Ovary (tissue), 9 donors: ENCODE data around the gene NSMCE1. TPM values are rescaled to one million over a fixed set of nuclear protein-coding genes. Genes with fewer than 3 reads are reported as not detected.
A peak's percentile ranks its signal among the peaks of the same experiment; 100 is the strongest.
"Not testable (repeated sequence)": the region's sequence is repeated elsewhere in the genome, so short reads cannot be mapped to it uniquely, and the experiment has no call there.

ENCODE experiments used
- DNase-seq, 5 donors: peaks; one replicate each; pipeline ENCODE4 v3.0.0-alpha.2; 2019 to 2020
- H3K27ac ChIP-seq, 2 donors: fragments of 200-600 bp; one replicate each; pipeline versions ENCODE4 v1.5.1 to v1.8.0; 2019 to 2022
- H3K27me3 ChIP-seq: fragments of 200-600 bp; one replicate; pipeline ENCODE4 v1.8.0; 2022
- H3K36me3 ChIP-seq: fragments of 200-600 bp; sonication (generic); one replicate; pipeline ENCODE4 v1.5.1; 2019
- H3K4me1 ChIP-seq: one replicate; pipeline ENCODE4 v1.8.1; 2013; ENCODE audit warnings: mild to moderate bottlenecking, moderate library complexity; ENCODE audit not compliant: insufficient read depth
- H3K4me3 ChIP-seq: fragments of 200-600 bp; sonication (generic); one replicate; pipeline ENCODE4 v1.5.1; 2017
- H3K9me3 ChIP-seq, 2 donors: fragments of 200-600 bp in 1 of 2; sonication (generic) in 1 of 2; one replicate each; pipeline versions ENCODE4 v1.5.1 to v1.8.1; 2013 to 2019; ENCODE audit warnings: mild to moderate bottlenecking in 1 of 2, moderate library complexity in 1 of 2
- EP300 ChIP-seq: sonication (generic); formaldehyde crosslinking; IDR thresholded peaks from one replicate; pipeline ENCODE4 v1.6.1; 2017; ENCODE audit warnings: antibody characterized with exemption
- POLR2A ChIP-seq: fragments of 450-650 bp; IDR thresholded peaks from one replicate; pipeline ENCODE4 v1.6.1; 2017; ENCODE audit warnings: antibody characterized with exemption, mild to moderate bottlenecking, moderate library complexity
- WGBS, 3 donors: extraction: QIAGEN DNeasy Blood & Tissue Kit in 1 of 3; methylation state at CpG; one replicate each; pipeline versions ENCODE4 v1.1.5 to v1.1.7; 2013 to 2017; 5-methylcytosine and 5-hydroxymethylcytosine counted together
- intact Hi-C, 4 donors: fragments of 100-400 bp; cut with DNase I; formaldehyde crosslinking; loops; one replicate each; pipeline versions ENCODE4 v1.11.0 to v1.15.1; 2022 to 2023
- polyA plus RNA-seq, 2 donors: library from polyadenylated mRNA; stranded (reverse); fragments of 200-250 nt in 1 of 2; fragments of 350-450 nt in 1 of 2; fragmentation: Illumina TruSeq in 1 of 2; extraction: RNeasy Lipid Tissue Mini Kit (QIAGEN cat#74804) in 1 of 2; gene quantifications; one replicate each; pipeline ENCODE4 v1.2.3, GENCODE V29; 2013 to 2014
- total RNA-seq, 7 donors: library from RNA; depleted of rRNA in 2 of 7; stranded (reverse); fragments of >200 nt in 2 of 7; fragmentation: NEBNext Ultra II Directional in 3 of 7; extraction: Animal tissue kit (Norgen Biotek cat#: 25700) in 3 of 7; gene quantifications; one replicate each; pipeline versions ENCODE4 v1.1.0 to v1.2.4, GENCODE V29; 2016 to 2023
- TF ChIP-seq, protein P1 (sequence below), 3 donors: fragments of 450-650 bp in 2 of 3; fragments of 200-600 bp in 1 of 3; IDR thresholded peaks; one replicate each; pipeline versions ENCODE4 v1.5.1 to v1.8.0; 2016 to 2022; ENCODE audit warnings: antibody characterized with exemption in 3 of 3, mild to moderate bottlenecking in 1 of 3
- donor health status: DM: no; HTN: no; CAD: no; lungs with moderate emphysema.
- donor health status: DM: no; HTN: no; CAD: no.
- donor health status: Bipolar disorder and iron deficiency.
- donor health status: DM: yes; HTN: yes; CAD: no.
- donor health status: DM: no; HTN: no; CAD: no.
- donor health status: DM: yes; HTN: yes; CAD: no.

NSMCE1 gene
- total and polyA plus RNA-seq, 9 donors, result 19.8 to 68.4 (median 51.2) TPM

GRCh38 chr16:27269300-27270150, 953 bp upstream of the NSMCE1 start:
- TF ChIP-seq, protein P1, sequence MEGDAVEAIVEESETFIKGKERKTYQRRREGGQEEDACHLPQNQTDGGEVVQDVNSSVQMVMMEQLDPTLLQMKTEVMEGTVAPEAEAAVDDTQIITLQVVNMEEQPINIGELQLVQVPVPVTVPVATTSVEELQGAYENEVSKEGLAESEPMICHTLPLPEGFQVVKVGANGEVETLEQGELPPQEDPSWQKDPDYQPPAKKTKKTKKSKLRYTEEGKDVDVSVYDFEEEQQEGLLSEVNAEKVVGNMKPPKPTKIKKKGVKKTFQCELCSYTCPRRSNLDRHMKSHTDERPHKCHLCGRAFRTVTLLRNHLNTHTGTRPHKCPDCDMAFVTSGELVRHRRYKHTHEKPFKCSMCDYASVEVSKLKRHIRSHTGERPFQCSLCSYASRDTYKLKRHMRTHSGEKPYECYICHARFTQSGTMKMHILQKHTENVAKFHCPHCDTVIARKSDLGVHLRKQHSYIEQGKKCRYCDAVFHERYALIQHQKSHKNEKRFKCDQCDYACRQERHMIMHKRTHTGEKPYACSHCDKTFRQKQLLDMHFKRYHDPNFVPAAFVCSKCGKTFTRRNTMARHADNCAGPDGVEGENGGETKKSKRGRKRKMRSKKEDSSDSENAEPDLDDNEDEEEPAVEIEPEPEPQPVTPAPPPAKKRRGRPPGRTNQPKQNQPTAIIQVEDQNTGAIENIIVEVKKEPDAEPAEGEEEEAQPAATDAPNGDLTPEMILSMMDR (IDR thresholded peaks at IDR 0.05), result no peak
- no peak for TF ChIP-seq EP300
- TF ChIP-seq POLR2A, result no peak
- intact Hi-C loops, result loop anchor here in 2 of 4 donors (5.0 to 10.0 kb wide), 2 partner anchors 53 to 455 kb away; no protein-coding TSS in a partner anchor

DNA sequence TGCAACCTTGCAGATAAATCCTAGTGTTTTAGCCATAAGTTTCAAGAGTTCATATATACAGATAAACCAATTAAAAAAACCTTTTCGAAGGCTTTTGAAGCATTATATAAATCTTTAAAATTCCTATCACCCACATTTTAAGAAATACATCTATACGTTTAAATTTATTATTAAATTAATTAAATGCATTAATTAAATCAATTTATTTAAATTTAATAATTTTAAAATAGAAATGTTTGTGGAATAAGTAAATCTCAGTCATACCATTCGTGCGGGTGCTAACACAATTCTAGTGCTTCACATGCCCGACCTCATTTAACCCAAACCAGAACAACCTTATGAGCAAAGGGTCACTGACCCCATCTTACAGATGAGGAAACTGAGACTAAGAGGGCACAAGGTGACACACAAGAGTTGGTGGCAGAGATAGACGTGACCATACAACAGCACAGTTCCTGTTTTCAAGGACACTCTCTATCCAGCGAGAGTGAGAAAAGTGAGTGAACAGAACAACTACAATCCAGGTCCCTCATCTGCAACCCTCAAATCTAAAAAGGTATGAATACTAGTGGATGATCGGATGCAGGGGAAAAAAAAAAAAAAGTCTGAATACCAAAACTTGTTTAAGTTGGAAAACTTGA, 1.4 kb downstream of the NSMCE1 start:
- intact Hi-C loops, result loop anchor here in 2 of 4 donors (5.0 to 10.0 kb wide), 2 partner anchors 55 to 458 kb away; no protein-coding TSS in a partner anchor
- Histone ChIP-seq H3K9me3 (no peaks in the 10 kb centered on the region), H3K36me3 (no peaks in the 10 kb centered on the region), H3K4me1 (peaks cover 8% of the 10 kb centered on the region), H3K27me3 (no peaks in the 10 kb centered on the region), H3K4me3 (no peak overlapping the region), H3K27ac (no peak overlapping the region)
- 78 to 87% (median 87%) methylated on average over 8 of the region's 8 CpGs for whole genome bisulfite sequencing, 3 donors
- no peak for DNase-seq
- TF ChIP-seq EP300, result no peak
- no peak for TF ChIP-seq POLR2A
- TF ChIP-seq, protein P1 (IDR thresholded peaks at IDR 0.05), result no peak

More at GRCh38 chr16:27269300-27270150, 953 bp upstream of the NSMCE1 start:
- DNase-seq, result no peak
- Histone ChIP-seq H3K27ac (no peak overlapping the region), H3K4me3 (peak overlapping the region; percentile 91), H3K4me1 (peaks cover 8% of the 10 kb centered on the region), H3K9me3 (no peaks in the 10 kb centered on the region), H3K27me3 (no peaks in the 10 kb centered on the region), H3K36me3 (no peaks in the 10 kb centered on the region)
- WGBS, 3 donors, result 77 to 84% (median 82%) methylated on average over 9 of the region's 9 CpGs

- no peaks in the 10 kb centered on the region for H3K9me3 ChIP-seq
- WGBS, 3 donors, result 98% methylated on average over 1 of the region's 1 CpG
Measured at GRCh38 chr16:27265982-27266381, 2.6 kb downstream of the NSMCE1 start.

DNA sequence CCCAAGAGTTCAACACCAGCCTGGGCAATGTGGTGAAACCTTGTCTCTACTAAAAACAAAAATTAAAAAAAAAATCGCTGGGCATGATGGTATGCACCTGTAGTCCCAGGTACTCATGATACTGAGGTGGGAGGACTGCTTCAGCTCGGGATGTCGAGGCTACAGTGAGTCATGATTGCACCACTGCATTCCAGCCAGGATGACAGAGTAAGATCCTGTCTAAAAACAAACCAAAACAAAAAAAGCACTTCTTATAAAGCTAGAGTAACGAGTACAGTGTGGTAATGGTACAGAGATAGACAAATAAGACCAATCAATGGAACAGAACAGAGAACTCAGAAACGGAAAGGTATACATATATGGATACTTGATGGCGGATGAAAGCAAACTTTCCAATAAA, 4.4 kb downstream of the NSMCE1 start:
- Histone ChIP-seq H3K36me3 (no peaks in the 10 kb centered on the region), H3K4me1 (peaks cover 6% of the 10 kb centered on the region), H3K9me3 (no peaks in the 10 kb centered on the region), H3K4me3 (no peak overlapping the region), H3K27ac (no peak overlapping the region), H3K27me3 (no peaks in the 10 kb centered on the region)
- 57 to 63% (median 59%) methylated on average over 6 of the region's 6 CpGs for WGBS, 3 donors
- no peak for DNase-seq
- intact Hi-C loops, result loop anchor here in 1 of 4 donors (10.0 kb wide), 1 partner anchor 461 kb away; no protein-coding TSS in a partner anchor
- TF ChIP-seq POLR2A, result no peak
- TF ChIP-seq, protein P1 (IDR thresholded peaks at IDR 0.05), result no peak
- no peak for TF ChIP-seq EP300

More at GRCh38 chr16:27265982-27266381, 2.6 kb downstream of the NSMCE1 start:
- Histone ChIP-seq H3K4me3 (no peak overlapping the region), H3K36me3 (no peaks in the 10 kb centered on the region), H3K4me1 (peaks cover 8% of the 10 kb centered on the region), H3K27me3 (no peaks in the 10 kb centered on the region), H3K27ac (no peak overlapping the region)
- TF ChIP-seq EP300 (no peak), POLR2A (no peak)
- TF ChIP-seq, protein P1 (IDR thresholded peaks at IDR 0.05), result no peak
- no peak for DNase-seq
- intact Hi-C loops, result loop anchor here in 2 of 4 donors (5.0 to 10.0 kb wide), 2 partner anchors 56 to 459 kb away; no protein-coding TSS in a partner anchor

DNA sequence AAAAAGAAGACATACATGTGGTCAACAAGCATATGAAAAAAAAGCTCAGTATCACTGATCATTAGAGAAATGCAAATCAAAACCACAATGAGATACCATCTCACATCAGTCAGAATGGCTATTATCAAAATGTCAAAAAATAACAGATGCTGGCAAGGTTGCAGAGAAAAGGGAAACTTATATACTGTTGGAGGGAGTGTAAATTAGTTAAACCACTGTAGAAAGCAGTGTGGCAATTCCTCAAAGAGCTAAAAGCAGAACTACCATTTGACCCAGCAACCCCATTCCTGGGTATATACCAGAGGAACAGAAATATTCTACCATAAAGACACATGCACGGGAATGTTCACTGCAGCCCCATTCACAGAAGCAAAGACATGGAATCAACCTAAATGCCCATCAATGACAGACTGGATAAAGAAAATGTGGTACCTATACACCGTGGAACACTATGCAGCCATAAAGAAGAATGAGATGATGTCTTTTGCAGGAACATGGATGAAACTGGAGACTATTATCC, 5.6 kb downstream of the NSMCE1 start:
- H3K27me3 ChIP-seq, DNase-seq, H3K4me1 ChIP-seq, H3K27ac ChIP-seq, H3K4me3 ChIP-seq, H3K36me3 ChIP-seq, H3K9me3 ChIP-seq: not testable (repeated sequence)
- intact Hi-C loops, result loop anchor here in 1 of 4 donors (10.0 kb wide), 1 partner anchor 462 kb away; no protein-coding TSS in a partner anchor
- 89 to 95% (median 93%) methylated on average over 2 of the region's 2 CpGs for WGBS, 3 donors
